ENCODE results near the gene SFXN5.

The SFXN5 gene

GRCh38 chr2:72924353-72925240, 146.9 kb downstream of the SFXN5 start:
- no peak overlapping the region for H3K27ac Mint-ChIP-seq
- H3K4me3 Mint-ChIP-seq: peak overlapping the region; percentile 23
- H3K4me1 Mint-ChIP-seq: peaks cover 5% of the 10 kb centered on the region
- H3K36me3 Mint-ChIP-seq: peaks cover 6% of the 10 kb centered on the region
- DNase-seq (ENCODE audit: low spot score in 2 of 2) (no peak), ATAC-seq (no peak)
- H3K9me3 Mint-ChIP-seq: no peaks in the 10 kb centered on the region

- ATAC-seq: peak; percentile 54
- no peak overlapping the region for H3K27ac Mint-ChIP-seq
- H3K4me1 Mint-ChIP-seq: peaks cover 5% of the 10 kb centered on the region
- H3K4me3 Mint-ChIP-seq: peak overlapping the region; percentile 23
- no peaks in the 10 kb centered on the region for H3K9me3 Mint-ChIP-seq
- peaks cover 6% of the 10 kb centered on the region for H3K36me3 Mint-ChIP-seq
- DNase-seq (ENCODE audit: low spot score in 2 of 2): no peak
Observed at GRCh38 chr2:72923833-72924352, 147.6 kb downstream of the SFXN5 start.

GRCh38 chr2:72921853-72922252, 149.7 kb downstream of the SFXN5 start:
- no peak overlapping the region for H3K4me3 Mint-ChIP-seq
- ATAC-seq (no peak), DNase-seq (ENCODE audit: low spot score in 2 of 2) (no peak)
- peaks cover 15% of the 10 kb centered on the region for H3K4me1 Mint-ChIP-seq
- peaks cover 6% of the 10 kb centered on the region for H3K36me3 Mint-ChIP-seq
- H3K27ac Mint-ChIP-seq: no peak overlapping the region
- no peaks in the 10 kb centered on the region for H3K9me3 Mint-ChIP-seq

GRCh38 chr2:72921088-72921851, 150.2 kb downstream of the SFXN5 start:
- no peak for DNase-seq (ENCODE audit: low spot score in 2 of 2)
- H3K9me3 Mint-ChIP-seq: no peaks in the 10 kb centered on the region
- H3K4me3 Mint-ChIP-seq: no peak overlapping the region
- H3K36me3 Mint-ChIP-seq: peaks cover 6% of the 10 kb centered on the region
- no peak for ATAC-seq
- peaks cover 21% of the 10 kb centered on the region for H3K4me1 Mint-ChIP-seq
- H3K27ac Mint-ChIP-seq: no peak overlapping the region

- H3K9me3 Mint-ChIP-seq: no peaks in the 10 kb centered on the region
- H3K4me3 Mint-ChIP-seq: peak overlapping the region; percentile 57
- DNase-seq (ENCODE audit: low spot score in 2 of 2): peak in 1 of 2 donors; percentile 64
- peak; percentile 16 for ATAC-seq
- H3K4me1 Mint-ChIP-seq: peaks cover 26% of the 10 kb centered on the region
- H3K27ac Mint-ChIP-seq: no peak overlapping the region
- H3K36me3 Mint-ChIP-seq: peaks cover 6% of the 10 kb centered on the region
Observed at GRCh38 chr2:72920318-72921087, 151.0 kb downstream of the SFXN5 start.

GRCh38 chr2:72919414-72920317, 151.8 kb downstream of the SFXN5 start:
- ATAC-seq: no peak
- no peak for DNase-seq (ENCODE audit: low spot score in 2 of 2)
- H3K27ac Mint-ChIP-seq: no peak overlapping the region
- H3K36me3 Mint-ChIP-seq: peaks cover 6% of the 10 kb centered on the region
- H3K9me3 Mint-ChIP-seq: no peaks in the 10 kb centered on the region
- H3K4me3 Mint-ChIP-seq: peak overlapping the region; percentile 57
- H3K4me1 Mint-ChIP-seq: peaks cover 35% of the 10 kb centered on the region

- ATAC-seq (peak; percentile 17), DNase-seq (ENCODE audit: low spot score in 2 of 2) (no peak)
- H3K4me1 Mint-ChIP-seq: peaks cover 43% of the 10 kb centered on the region
- H3K4me3 Mint-ChIP-seq: peak overlapping the region; percentile 68
- no peaks in the 10 kb centered on the region for H3K9me3 Mint-ChIP-seq
- no peak overlapping the region for H3K27ac Mint-ChIP-seq
- H3K36me3 Mint-ChIP-seq: no peaks in the 10 kb centered on the region
Observed at GRCh38 chr2:72917877-72918553, 153.5 kb downstream of the SFXN5 start.

GRCh38 chr2:72917138-72917876, 154.2 kb downstream of the SFXN5 start, which contains the start of gene EMX1:
Gene EMX1 (plus strand): TSS chr2:72917519. CDS start chr2:72917853, 334 bp downstream.
- no peak within 1 kb of the TSS for H3K27ac Mint-ChIP-seq
- peak; percentile 53 for ATAC-seq
- H3K4me3 Mint-ChIP-seq: peak within 1 kb of the TSS; percentile 73
- H3K36me3 Mint-ChIP-seq: no peaks in the 10 kb centered on the region
- H3K9me3 Mint-ChIP-seq: no peaks in the 10 kb centered on the region
- H3K4me1 Mint-ChIP-seq: peaks cover 43% of the 10 kb centered on the region
- DNase-seq (ENCODE audit: low spot score in 2 of 2): no peak

GRCh38 chr2:72916743-72917137, 154.8 kb downstream of the SFXN5 start:
- ATAC-seq: no peak
- Mint-ChIP-seq H3K9me3 (no peaks in the 10 kb centered on the region), H3K4me1 (peaks cover 43% of the 10 kb centered on the region)

GRCh38 chr2:72915907-72916742, 155.4 kb downstream of the SFXN5 start:
- Mint-ChIP-seq H3K9me3 (no peaks in the 10 kb centered on the region), H3K4me3 (peak overlapping the region; percentile 73), H3K36me3 (no peaks in the 10 kb centered on the region), H3K4me1 (peaks cover 43% of the 10 kb centered on the region), H3K27ac (no peak overlapping the region)
- DNase-seq (ENCODE audit: low spot score in 2 of 2) (peak in 1 of 2 donors; percentile 34), ATAC-seq (peak; percentile 65)

More at GRCh38 chr2:72916743-72917137, 154.8 kb downstream of the SFXN5 start:
- Mint-ChIP-seq H3K27ac (no peak overlapping the region), H3K4me3 (peak overlapping the region; percentile 73), H3K36me3 (no peaks in the 10 kb centered on the region)
- no peak for DNase-seq (ENCODE audit: low spot score in 2 of 2)

GRCh38 chr2:72915320-72915906, 156.1 kb downstream of the SFXN5 start:
- Mint-ChIP-seq H3K27ac (no peak overlapping the region), H3K4me1 (peaks cover 40% of the 10 kb centered on the region), H3K36me3 (no peaks in the 10 kb centered on the region), H3K4me3 (peak overlapping the region; percentile 73), H3K9me3 (no peaks in the 10 kb centered on the region)
- DNase-seq (ENCODE audit: low spot score in 2 of 2) (no peak), ATAC-seq (no peak)

Data from stimulated activated effector memory CD8-positive, alpha-beta T cell treated with anti-CD3 and anti-CD28 coated beads, Interleukin-12 subunit alpha, Interleukin-12 subunit beta, amount 100 ng/mL, for 72 hours (primary cell).